B cell (primary cell): Measurements from ENCODE around the gene TMEM9. TPM values are rescaled to one million over a fixed set of nuclear protein-coding genes. Genes with fewer than 3 reads are reported as not detected.

Experiments used
- ATAC-seq: fragments of 200-7000 bp; cut with Tn5 transposase; one replicate; pipeline ENCODE4 v1.10.0; 2021; ENCODE audit warnings: low read depth, mild to moderate bottlenecking, moderate number of reproducible peaks, moderate library complexity
- CTCF ChIA-PET: fragments of 350-600 bp; sonication (Branson Sonifier 250); formaldehyde crosslinking; loops from one replicate; lab custom pipeline; 2021; ENCODE audit warnings: antibody characterized with exemption, inconsistent platforms; lab: Charles Lee
- POLR2A ChIA-PET: fragments of 350-600 bp; sonication (Branson Sonifier 250); formaldehyde crosslinking; loops from one replicate; lab custom pipeline; 2021; ENCODE audit warnings: antibody characterized with exemption; lab: Charles Lee
- DNase-seq: peaks from one replicate; pipeline ENCODE4 v3.0.0; 2013
- H2AFZ ChIP-seq: 2 replicates; pipeline ENCODE4 v1.6.1; 2012; ENCODE audit warnings: mild to moderate bottlenecking, low read depth, low read length; ENCODE audit not compliant: insufficient read depth, poor library complexity, severe bottlenecking
- H3K27ac ChIP-seq, 2 donors: 1 replicate in 1 of 2; 2 replicates in 1 of 2; pipeline ENCODE4 v1.5.1; 2012 to 2013; ENCODE audit warnings: low read length in 2 of 2, mild to moderate bottlenecking in 2 of 2, moderate library complexity in 1 of 2
- H3K27me3 ChIP-seq, 4 experiments: fragments of 200-600 bp in 1 of 4; sonication (generic) in 1 of 4; replicated peaks in 1 of 4; 1 replicate in 2 of 4; 2 replicates in 2 of 4; pipeline versions ENCODE4 v1.6.1 to v1.7.0; 2013 to 2016; ENCODE audit warnings: low read length in 3 of 4, mild to moderate bottlenecking in 2 of 4, mixed read lengths in 1 of 4, moderate library complexity in 1 of 4; ENCODE audit not compliant: insufficient read depth in 4 of 4, control insufficient read depth in 3 of 4; ENCODE audit errors: control extremely low read depth in 1 of 4
- H3K36me3 ChIP-seq, 2 experiments: replicated peaks in 1 of 2; 1 replicate in 1 of 2; 2 replicates in 1 of 2; pipeline versions ENCODE4 v1.6.1 to v1.7.1; 2013; ENCODE audit warnings: low read length in 1 of 2; ENCODE audit not compliant: insufficient read depth in 2 of 2, control insufficient read depth in 1 of 2; ENCODE audit errors: control extremely low read depth in 1 of 2, extremely low read depth in 1 of 2
- H3K4me1 ChIP-seq, 2 donors: fragments of 200-600 bp in 1 of 2; sonication (generic) in 1 of 2; 1 replicate in 1 of 2; 2 replicates in 1 of 2; pipeline versions ENCODE4 v1.5.1 to v1.6.1; 2013 to 2017; ENCODE audit warnings: low read length in 2 of 2; ENCODE audit not compliant: control insufficient read depth in 2 of 2, insufficient read depth in 2 of 2
- H3K4me2 ChIP-seq: replicated peaks from 2 replicates; pipeline ENCODE3; 2012; ENCODE audit warnings: mild to moderate bottlenecking, low read depth, low read length; ENCODE audit not compliant: poor library complexity, severe bottlenecking
- H3K4me3 ChIP-seq, 5 experiments: fragments of 200-600 bp in 1 of 5; sonication (generic) in 1 of 5; 1 replicate in 3 of 5; 2 replicates in 2 of 5; pipeline versions ENCODE4 v1.5.1 to v1.7.0; 2011 to 2016; ENCODE audit warnings: low read length in 4 of 5, mild to moderate bottlenecking in 4 of 5, low read depth in 2 of 5, control low read depth in 1 of 5, moderate library complexity in 1 of 5; ENCODE audit not compliant: insufficient read depth in 1 of 5; ENCODE audit errors: control extremely low read depth in 1 of 5, extremely low read depth in 1 of 5
- H3K79me2 ChIP-seq: fragments of 200-600 bp; sonication (generic); one replicate; pipeline ENCODE4 v1.6.0; 2016; ENCODE audit warnings: low read length; ENCODE audit not compliant: control insufficient read depth, insufficient read depth
- H3K9ac ChIP-seq: fragments of 200-600 bp; sonication (generic); 2 replicates; pipeline ENCODE4 v1.6.1; 2017; ENCODE audit warnings: mild to moderate bottlenecking, low read length, moderate library complexity
- H3K9me3 ChIP-seq, 3 donors: one replicate each; pipeline versions ENCODE4 v1.6.1 to v1.7.1; 2013; ENCODE audit warnings: low read length in 2 of 3; ENCODE audit not compliant: control insufficient read depth in 2 of 3, insufficient read depth in 1 of 3; ENCODE audit errors: control extremely low read depth in 1 of 3
- H4K20me1 ChIP-seq: 2 replicates; pipeline ENCODE4 v1.6.0; 2012; ENCODE audit warnings: mild to moderate bottlenecking, low read length; ENCODE audit not compliant: insufficient read depth, control insufficient read depth, poor library complexity, severe bottlenecking
- H3K27ac Mint-ChIP-seq: one replicate; pipeline ENCODE4 v1.8.0; 2021; ENCODE audit warnings: mixed read lengths
- H3K27me3 Mint-ChIP-seq: one replicate; pipeline ENCODE4 v1.8.0; 2021; ENCODE audit warnings: mixed read lengths
- H3K4me1 Mint-ChIP-seq: one replicate; pipeline ENCODE4 v1.8.0; 2021; ENCODE audit warnings: mixed read lengths
- H3K4me3 Mint-ChIP-seq: one replicate; pipeline ENCODE4 v1.8.0; 2021; ENCODE audit warnings: mixed read lengths
- H3K9me3 Mint-ChIP-seq: one replicate; pipeline ENCODE4 v1.8.0; 2022; ENCODE audit warnings: mixed read lengths; ENCODE audit not compliant: insufficient read depth
- EZH2 ChIP-seq: IDR thresholded peaks from 2 replicates; pipeline ENCODE4 v1.6.1; 2012; ENCODE audit warnings: borderline replicate concordance, low read depth, mild to moderate bottlenecking, moderate library complexity, low read length; ENCODE audit not compliant: insufficient read depth, poor library complexity, severe bottlenecking
- WGBS: methylation state at CpG from one replicate; pipeline ENCODE4 v1.1.5; 2013; ENCODE audit warnings: missing lambda C conversion rate; ENCODE audit not compliant: insufficient coverage; 5-methylcytosine and 5-hydroxymethylcytosine counted together
- intact Hi-C: fragments of 100-400 bp; cut with micrococcal nuclease; formaldehyde crosslinking; loops from one replicate; pipeline ENCODE4 v1.10.0; 2022
- polyA plus RNA-seq: library from polyadenylated mRNA; depleted of rRNA; stranded (reverse); fragments of >200 nt; gene quantifications from 2 replicates; pipeline ENCODE4 v1.2.3, GENCODE V29; 2012
- total RNA-seq, 2 donors: library from RNA; stranded (reverse); fragments of 120-200 nt in 1 of 2; gene quantifications; 1 replicate in 1 of 2; 2 replicates in 1 of 2; pipeline versions ENCODE4 v1.2.3 to v1.2.4, GENCODE V29; 2013 to 2022
- TF ChIP-seq, protein P1 (sequence below): fragments of 200-600 bp; IDR thresholded peaks from one replicate; pipeline ENCODE4 v1.8.0; 2022; ENCODE audit warnings: antibody characterized with exemption, mild to moderate bottlenecking

Gene TMEM9
- total and polyA plus RNA-seq, 2 donors (not counting 1 experiment from before 2014, with no cell fraction given): 23.6 to 29.2 TPM

DNA sequence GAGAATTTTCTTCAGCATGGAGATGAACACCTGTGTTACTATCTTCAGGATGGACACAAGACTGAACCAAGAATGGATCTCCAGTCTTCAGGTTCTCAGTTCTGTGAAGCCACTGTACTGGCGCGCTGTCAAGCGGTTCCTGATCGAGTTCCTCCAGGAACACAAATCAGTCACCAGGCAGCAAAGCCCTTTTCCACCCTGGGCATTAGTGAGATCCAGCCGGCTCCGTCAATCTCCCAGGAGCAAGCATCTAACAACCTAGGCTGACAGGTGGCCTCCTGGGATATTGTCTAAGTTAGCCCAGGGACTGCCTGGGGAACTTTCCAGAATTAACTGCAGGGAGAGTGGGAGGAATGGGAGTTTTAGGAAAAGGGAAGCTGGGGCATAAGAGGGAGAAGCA is 26.6 kb upstream of the TMEM9 start:
- DNase-seq: no peak
- no peak overlapping the region for H3K4me3 ChIP-seq
- no peak for ATAC-seq
- H3K4me1 ChIP-seq: no peaks in the 10 kb centered on the region
- no peak overlapping the region for H3K9ac ChIP-seq
- Mint-ChIP-seq H3K9me3 (peaks cover 4% of the 10 kb centered on the region), H3K27ac (no peak overlapping the region), H3K4me1 (no peaks in the 10 kb centered on the region), H3K27me3 (peaks cover 49% of the 10 kb centered on the region), H3K4me3 (no peak overlapping the region)
- H3K79me2 ChIP-seq: no peaks in the 10 kb centered on the region
- no peaks in the 10 kb centered on the region for H3K36me3 ChIP-seq
- intact Hi-C loops: no loop called here
- peaks cover 0 to 31% (median 6%) of the 10 kb centered on the region in 4 experiments for H3K27me3 ChIP-seq
- H4K20me1 ChIP-seq: no peaks in the 10 kb centered on the region
- no peak for TF ChIP-seq EZH2
- TF ChIP-seq, protein P1, sequence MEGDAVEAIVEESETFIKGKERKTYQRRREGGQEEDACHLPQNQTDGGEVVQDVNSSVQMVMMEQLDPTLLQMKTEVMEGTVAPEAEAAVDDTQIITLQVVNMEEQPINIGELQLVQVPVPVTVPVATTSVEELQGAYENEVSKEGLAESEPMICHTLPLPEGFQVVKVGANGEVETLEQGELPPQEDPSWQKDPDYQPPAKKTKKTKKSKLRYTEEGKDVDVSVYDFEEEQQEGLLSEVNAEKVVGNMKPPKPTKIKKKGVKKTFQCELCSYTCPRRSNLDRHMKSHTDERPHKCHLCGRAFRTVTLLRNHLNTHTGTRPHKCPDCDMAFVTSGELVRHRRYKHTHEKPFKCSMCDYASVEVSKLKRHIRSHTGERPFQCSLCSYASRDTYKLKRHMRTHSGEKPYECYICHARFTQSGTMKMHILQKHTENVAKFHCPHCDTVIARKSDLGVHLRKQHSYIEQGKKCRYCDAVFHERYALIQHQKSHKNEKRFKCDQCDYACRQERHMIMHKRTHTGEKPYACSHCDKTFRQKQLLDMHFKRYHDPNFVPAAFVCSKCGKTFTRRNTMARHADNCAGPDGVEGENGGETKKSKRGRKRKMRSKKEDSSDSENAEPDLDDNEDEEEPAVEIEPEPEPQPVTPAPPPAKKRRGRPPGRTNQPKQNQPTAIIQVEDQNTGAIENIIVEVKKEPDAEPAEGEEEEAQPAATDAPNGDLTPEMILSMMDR: no peak
- 95% methylated on average over 4 of the region's 6 CpGs for WGBS
- no peak overlapping the region for H2AFZ ChIP-seq
- H3K4me2 ChIP-seq: no peak overlapping the region
- POLR2A ChIA-PET: no interaction called here
- H3K27ac ChIP-seq: no peak overlapping the region
- peaks cover 3 to 4% (median 4%) of the 10 kb centered on the region in 3 donors for H3K9me3 ChIP-seq
- CTCF ChIA-PET: no interaction called here

DNA sequence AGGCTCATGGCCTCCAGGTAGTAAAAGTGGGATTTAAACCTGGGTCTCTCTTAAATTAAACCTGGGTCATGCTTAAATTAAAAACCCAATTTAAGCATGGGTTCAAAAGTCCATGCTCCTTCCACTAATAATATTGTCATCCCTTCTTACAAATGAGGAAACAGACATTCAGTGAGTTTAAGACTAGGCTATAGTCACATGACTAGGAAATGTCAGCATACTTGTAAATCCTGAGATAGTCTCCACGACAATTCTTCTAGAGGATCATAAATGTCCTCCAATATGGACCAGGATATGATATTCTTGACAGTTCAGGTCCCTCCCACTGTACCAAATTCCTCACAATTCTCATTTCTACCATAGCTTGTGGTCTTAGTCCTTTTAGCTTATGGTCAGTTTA is 25.9 kb upstream of the TMEM9 start:
- peaks cover 3 to 4% (median 4%) of the 10 kb centered on the region in 3 donors for H3K9me3 ChIP-seq
- no peaks in the 10 kb centered on the region for H3K79me2 ChIP-seq
- no peak overlapping the region for H3K4me2 ChIP-seq
- peaks cover 53% of the 10 kb centered on the region for H3K27me3 Mint-ChIP-seq
- intact Hi-C loops: no loop called here
- no peak overlapping the region for H3K27ac Mint-ChIP-seq
- ChIA-PET CTCF (no interaction called here), POLR2A (no interaction called here)
- peaks cover 0 to 34% (median 6%) of the 10 kb centered on the region in 4 experiments for H3K27me3 ChIP-seq
- no peaks in the 10 kb centered on the region for H3K36me3 ChIP-seq
- no peaks in the 10 kb centered on the region for H3K4me1 Mint-ChIP-seq
- no peaks in the 10 kb centered on the region for H4K20me1 ChIP-seq
- H3K4me3 Mint-ChIP-seq: no peak overlapping the region
- WGBS: no CpG with 5 or more reads among the region's 1 CpG
- ATAC-seq (no peak), DNase-seq (no peak)
- H3K4me1 ChIP-seq: no peaks in the 10 kb centered on the region
- H3K9ac ChIP-seq: no peak overlapping the region
- H3K27ac ChIP-seq: no peak overlapping the region
- H3K9me3 Mint-ChIP-seq: peaks cover 4% of the 10 kb centered on the region
- no peak overlapping the region for H3K4me3 ChIP-seq
- no peak for TF ChIP-seq EZH2
- TF ChIP-seq, protein P1: no peak
- H2AFZ ChIP-seq: no peak overlapping the region
